NCI-H2227 (cell line): ENCODE measurements around the gene FAAP20.

Experiments
- DNase-seq: peaks from one replicate; lab custom pipeline; 2025; ENCODE audit not compliant: unreplicated experiment; lab: John Stamatoyannopoulos, UW

Gene FAAP20

DNA sequence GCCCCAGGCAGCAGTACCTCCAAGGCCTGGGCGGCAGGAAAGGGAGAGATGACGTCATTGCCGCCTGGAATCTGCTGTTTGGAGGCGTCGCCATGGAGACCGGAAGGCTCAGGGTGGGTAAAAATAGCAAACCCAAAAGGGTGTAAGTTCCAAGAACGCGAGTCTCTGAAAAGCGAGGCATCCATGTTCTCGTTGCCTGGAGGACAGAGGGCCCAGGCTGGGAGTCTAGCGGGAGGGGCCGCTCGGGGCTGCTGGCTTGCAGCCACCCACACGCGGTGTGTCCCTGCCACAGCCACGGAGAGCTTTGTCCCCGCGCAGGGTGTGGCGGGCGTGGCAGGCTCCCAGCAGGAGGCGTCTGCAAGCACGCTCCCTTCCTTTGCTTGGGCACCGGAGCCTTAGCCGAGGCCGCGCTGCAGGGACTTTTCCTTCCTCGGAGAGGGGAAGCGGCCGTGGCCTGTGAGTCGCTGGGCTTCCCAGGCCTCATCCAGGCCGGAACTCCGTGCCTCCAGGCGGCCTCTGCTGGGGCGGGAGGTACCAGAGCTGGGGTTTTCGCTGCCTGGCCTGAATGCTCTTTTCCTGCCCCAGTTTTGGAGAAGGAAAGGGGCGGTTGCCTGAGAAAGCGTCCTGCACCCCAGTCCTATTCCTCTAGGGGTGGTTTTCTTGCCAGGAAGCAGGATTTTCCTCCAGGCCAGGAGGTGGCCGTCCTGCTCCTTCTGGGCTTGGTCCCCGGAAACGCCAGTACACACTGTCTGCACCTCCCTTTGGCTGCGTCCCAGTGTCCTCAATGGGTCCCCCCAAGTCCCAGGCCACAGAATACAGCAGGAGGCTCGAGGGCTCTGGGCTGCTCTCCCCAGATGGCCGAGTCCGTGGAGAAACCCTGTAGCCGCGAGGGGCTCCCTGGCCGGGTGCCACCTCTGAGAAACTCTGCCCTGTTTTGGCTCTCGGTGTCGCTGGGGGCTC, 18.2 kb upstream of the FAAP20 start:
- DNase-seq: peak; percentile 93

DNA sequence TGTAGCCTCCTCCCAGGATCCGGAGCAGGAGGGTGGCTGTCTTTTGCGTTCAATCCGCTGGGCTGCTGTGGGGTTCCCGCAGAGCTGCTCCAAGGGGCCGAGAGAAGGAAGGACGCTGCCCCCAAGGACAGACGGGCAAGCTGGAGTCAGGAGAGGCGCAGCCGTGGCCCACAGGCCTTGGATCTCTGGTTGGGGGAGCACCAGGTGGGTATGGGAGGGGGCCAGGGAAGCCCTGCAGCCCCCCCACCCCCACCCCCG, 17.6 kb upstream of the FAAP20 start:
- DNase-seq: no peak

DNA sequence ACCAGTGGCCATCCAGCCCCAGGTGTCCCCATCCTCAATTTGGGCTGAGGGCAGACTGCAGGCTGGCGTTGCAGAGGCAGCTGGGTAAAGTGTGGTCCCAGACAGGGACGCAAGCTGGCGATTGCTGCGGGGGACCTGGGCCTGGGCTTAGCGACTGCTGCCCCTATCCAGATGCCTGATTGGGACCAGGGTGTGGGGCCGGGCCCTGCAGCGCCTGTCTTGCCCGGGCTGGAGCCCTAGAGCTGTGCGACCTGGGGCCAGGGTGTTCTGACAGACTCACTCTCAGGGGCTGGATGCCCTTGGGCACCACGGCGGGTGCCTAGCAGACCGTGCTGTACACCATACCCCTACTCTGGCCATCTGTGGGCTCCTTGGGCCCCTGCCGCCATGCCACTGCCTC, 16.2 kb upstream of the FAAP20 start:
- DNase-seq: no peak

DNA sequence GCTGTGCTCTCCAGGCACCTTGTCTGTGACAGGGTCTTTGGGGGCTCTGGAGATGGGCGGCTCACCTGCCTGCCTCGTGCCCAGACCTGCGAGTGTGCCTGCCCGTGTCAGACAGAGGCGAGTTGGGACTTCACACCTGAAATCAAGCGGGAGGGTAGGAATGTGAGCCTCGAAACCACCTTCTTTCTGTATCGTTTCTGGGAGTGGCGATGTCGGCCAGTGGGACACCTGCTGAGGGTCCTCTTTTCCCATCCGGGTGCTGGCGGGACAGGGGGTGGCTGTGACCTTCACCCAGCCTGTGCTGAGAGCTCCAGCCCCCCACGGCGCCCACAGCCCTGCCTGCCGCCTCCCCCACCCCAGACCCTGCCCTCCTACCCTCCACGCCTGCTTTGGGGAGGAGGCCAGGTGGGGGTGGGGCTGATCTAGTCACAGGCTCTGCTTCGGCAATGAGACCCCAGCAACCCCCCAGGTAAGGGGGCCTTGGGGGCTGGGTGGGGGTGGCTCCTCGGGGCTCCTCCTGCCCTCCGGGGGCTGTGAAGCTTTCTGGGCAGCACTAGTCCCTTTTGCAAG, 15.6 kb upstream of the FAAP20 start:
- no peak for DNase-seq

DNA sequence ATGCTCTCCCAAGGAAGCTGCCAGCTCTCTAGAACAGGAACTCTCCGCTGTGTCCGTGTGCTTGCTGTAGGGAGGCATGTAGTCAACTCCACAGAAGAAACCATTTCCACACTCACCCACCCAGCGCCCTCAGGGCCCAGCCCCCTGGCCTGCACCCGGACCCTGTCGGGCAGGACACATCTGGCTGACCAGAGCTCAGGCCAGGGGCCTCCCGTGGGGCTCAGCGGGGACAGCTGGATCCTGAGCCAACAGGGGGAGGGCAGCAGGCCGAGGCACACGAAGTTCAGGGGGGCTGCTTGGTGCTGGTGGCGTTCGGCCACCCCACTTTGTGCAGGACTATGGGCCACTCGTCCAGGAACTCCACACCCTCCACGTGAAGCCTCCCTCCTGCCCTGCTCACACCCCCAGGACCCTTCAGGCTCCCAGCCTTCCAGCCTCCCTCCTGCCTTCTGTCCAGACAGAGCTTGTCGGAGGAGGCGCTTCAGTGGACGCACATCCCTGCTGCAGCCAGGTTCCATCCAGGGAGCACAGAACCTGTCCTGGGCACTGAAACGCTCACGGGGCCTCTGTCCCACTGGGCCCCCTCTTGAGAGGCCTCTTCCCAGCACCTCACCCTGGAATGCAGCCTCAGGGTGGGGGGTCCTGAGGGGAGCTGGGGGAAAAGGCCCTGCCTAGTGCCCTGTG, 15.0 kb upstream of the FAAP20 start:
- DNase-seq: no peak

DNA sequence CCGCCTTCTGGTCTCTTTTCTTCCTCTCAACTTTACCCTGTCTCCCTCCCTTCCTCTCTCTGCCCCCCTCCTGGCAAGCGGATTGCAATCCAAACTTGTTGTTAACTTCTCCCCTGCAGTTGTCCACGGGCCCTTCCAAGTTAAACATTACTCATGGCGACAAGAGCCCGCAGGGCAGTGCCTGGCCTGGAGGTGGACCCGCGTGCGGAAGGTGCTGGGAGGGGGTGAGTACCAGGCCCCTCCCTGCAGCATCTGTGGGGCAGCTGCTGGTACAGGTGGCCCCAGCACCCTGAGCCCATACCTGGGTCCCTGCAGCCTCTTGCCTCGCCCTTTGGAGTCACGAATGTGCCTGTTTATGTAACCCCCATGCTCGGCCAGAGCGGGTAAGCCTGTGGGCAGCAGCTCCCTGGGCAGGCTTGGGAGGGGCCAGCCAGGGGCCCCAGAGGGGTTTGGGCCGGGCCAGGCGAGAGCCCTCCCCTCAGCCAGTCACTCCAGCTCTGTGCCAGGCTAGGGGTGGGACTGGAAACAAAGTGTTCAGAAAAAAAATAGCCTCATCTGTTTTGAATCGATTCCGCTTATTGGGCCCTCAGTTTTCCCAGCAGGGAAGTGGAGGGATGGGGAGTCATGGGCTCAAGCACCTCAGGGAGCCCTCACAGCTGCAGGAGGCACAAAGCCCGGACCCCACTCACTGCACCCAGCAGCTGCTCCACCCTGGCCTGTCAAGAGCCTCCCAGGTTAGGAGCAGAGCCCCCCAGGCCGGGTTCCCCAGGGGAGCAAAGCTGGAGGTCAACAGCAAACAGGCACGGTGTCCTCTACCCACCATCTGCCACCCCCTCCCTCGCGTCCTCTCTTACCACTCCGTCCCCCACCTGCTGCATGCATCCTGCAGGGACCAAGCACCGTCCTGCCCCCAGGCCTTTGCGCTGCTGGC, 14.0 kb upstream of the FAAP20 start:
- DNase-seq: no peak

DNA sequence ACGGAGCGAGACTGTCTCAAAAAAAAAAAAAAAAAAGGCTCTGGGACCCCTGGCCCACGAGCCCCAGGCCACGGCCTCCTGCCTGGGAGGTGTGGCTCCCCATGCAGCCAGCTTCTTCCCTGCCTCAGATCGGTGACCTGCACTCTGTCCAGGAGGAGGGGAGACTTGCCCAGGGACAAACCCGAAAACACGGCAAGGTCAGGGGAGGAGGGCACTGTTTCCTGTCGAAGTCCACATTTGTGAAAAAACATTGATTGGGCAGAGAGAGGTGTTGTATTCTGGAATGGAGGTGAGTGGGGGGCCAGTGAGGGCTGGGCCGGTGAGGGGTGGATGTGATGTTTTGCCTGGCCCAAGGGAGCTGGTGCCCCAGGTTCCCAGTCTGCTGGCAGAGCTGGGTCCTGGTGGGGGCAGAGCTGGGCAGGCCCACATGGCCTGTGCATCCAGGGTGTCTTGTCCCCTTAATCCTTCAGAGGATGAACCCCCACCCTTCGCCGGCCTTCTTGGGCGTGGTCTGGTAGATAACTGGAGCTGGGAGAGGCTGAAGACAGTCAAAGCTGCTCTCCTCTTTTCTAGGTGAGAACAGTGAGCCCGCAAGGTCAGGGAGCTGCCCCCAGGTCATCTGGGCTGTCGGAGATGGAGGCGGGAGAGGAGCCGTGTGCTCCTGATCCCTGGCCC, 12.4 kb upstream of the FAAP20 start:
- DNase-seq: no peak

DNA sequence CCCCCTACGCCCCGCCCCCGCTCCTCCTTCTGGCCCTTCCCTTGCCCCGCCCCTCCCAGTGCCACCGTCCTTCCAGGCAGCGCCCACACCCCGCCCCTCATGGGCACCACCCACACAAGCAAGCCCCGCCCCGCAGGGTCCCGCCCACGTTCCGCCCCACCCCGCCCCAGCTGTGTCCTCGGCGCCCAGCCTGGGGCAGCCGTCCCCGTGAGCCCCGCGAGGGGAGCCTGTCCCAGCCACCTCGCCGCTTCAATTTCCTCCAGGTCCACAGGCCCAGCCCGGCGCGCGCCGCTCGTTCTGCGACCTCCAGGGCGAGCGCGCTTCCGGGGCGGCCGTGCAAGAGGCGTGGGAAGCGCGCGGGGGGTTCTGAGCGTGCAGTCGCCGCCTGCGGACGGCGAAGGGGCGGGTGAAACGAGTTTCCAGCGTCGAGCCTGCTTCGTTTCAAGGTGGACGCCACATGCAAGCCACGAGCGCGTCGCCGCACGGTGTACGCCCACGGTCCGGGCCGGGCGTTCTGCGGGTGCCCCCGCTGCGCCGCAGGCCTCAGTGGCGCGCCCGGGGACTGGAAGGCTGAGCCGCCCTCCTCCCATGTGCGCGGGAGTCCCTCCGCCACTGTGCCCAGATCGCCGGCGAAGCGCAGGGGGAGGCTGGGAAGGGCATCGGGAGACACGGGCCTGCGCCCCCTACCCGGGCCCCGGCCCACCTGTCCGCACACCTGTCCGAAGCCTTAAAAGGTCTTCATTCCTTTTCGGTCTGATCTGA, 10.8 kb upstream of the FAAP20 start:
- peak; percentile 65 for DNase-seq

DNA sequence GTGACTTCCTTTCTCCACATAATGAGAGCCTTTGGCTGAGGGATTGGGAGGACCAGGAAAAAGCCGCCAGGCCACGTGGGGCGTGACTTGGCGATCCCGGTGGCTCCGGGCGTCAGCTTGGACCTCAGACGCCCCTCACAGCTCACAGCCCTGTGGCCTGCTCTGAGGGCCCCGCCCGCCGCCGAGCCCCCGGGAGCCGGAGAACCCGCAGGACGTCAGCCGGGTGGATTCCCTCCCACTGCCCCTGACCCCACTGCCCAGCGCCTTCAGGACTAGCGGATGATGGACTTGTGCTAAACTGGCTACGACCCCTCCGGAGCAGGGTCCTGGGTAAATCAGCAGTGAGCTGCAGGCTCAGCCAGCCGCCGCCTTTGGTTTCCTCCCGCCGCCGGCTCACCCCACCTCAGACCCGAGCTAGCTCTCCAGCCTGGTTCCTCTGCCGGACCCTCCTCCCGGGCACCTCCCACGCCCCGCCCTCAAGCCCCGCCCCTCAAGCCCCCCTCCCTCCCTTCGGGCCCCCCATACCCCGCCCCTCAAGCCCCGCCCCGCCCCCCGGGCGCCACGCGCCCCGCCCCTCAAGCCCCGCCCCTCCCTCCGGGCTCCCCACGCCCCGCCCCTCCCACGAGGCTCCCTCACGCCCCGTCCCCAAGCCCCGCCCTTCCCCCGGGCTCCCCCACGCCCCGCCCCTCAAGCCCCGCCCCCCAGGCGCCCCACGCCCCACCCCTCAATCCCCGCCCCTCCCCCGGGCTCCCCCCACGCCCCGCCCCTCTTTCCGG, 10.0 kb upstream of the FAAP20 start:
- DNase-seq: peak; percentile 65

DNA sequence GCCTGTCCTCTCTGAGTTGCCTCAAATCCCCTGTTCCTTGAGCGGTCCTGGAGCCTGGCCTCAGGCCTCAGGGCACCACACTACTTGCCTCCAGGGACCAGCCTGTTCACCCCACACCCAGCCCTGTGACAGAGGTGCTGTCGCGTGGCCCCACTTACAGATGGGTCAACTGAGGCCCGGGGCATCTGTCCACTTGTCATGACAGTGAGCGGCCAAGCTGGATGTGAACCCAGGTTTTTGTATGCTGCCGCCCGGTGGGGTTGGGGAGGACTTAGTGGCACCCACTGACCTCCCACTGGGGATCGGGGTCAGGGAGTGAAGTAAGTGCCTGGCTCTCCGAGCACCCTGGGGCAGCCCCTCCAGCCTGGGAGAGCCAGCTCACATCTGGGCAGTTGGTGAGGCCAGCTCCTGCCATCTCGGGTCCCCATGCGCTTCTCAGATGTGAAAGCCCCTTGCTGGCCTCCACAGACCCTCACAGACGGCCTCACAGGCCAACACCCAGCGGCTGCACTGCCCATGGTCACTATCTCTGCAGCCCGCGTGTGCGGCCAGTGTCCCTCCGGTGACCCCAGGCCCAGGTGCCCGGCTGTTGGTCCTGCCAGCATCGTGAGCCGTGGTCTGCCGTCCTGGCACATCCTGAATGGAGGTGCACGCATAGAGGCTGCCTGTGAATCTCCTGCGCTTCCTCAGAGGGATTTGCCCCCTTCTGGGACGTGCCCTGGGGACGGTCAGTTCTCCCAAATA, 9.3 kb upstream of the FAAP20 start:
- no peak for DNase-seq

DNA sequence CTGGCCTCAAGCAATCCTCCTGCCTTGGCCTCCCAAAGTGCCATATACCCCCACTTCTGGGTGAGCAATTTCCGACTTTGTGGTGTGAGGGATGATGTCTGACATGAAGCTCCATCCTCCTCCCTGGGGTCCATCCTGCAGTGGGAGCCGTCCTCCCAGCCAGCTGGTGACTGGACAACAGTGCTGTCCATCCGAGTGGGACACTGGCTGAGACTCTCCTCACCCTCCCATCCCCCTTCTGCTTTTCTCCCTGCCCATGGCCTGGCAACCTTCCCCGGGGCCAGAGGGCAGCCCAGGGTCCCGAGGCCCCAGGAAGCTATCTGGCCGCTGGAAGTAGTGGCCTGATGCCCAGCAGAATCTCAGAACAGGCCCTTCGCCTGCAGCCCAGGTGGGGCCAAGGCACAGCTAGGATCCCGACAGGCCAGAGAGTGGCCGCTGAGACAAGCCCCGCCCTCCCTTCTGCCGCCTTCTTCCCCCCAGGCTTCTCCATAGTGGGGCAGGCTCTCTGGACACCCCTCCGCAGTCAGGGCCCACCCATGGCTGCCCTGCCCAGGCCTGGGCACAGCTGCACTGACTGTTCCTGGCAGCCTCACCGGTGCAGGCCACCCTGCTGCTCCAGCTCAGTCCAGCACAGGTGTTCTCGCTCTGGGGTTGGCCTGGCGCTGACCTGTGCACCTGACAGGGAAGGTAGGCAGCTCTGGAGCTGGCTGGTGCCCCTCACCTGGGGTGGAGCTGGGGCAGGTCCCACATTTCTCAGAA, 8.4 kb upstream of the FAAP20 start:
- no peak for DNase-seq

DNA sequence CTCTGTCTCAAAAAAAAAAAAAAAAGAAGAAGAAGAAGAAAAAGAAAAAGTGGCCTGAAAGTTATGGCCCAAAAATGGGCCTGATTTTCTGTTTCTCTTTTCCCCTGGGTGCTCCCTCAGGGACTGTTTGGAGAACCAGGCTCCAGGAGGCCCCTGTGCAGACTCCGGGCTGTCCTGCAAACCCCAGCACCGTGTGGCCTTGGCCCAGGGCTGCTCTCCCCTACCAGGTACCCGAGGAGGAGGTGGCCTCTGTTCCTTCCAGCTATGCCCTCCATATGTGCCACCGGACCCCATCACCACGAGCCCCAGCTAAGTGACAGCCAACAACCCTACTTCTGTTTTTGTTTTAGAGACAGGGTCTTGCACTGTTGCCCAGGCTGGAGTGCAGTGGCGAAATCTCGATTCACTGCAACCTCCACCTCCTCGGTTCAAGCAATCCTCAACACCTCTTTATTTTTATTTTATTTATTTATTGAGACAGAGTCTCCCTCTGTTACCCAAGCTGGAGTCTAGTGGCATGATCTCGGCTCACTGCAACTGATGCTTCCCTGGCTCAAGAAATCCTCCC, 7.5 kb upstream of the FAAP20 start:
- DNase-seq: no peak

DNA sequence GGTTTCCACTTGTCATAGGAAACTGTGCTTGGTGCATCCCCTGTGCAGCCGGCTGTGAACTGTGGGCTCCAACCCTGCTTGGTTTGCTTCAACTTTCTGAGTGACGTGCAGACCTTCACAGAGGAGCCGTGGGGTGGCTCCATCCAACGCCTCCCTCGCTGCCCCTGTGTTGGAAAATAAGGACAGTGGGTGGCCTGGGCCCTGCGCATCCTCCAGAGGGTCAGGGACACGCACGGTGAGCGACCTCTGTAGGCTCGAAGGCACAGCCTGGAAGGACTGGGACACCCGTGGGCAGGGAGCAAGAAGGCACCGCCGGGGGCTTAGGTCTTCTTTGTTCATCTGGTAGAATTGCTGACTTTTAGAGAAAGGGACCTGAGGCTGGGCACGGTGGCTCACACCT, 6.5 kb upstream of the FAAP20 start:
- no peak for DNase-seq

DNA sequence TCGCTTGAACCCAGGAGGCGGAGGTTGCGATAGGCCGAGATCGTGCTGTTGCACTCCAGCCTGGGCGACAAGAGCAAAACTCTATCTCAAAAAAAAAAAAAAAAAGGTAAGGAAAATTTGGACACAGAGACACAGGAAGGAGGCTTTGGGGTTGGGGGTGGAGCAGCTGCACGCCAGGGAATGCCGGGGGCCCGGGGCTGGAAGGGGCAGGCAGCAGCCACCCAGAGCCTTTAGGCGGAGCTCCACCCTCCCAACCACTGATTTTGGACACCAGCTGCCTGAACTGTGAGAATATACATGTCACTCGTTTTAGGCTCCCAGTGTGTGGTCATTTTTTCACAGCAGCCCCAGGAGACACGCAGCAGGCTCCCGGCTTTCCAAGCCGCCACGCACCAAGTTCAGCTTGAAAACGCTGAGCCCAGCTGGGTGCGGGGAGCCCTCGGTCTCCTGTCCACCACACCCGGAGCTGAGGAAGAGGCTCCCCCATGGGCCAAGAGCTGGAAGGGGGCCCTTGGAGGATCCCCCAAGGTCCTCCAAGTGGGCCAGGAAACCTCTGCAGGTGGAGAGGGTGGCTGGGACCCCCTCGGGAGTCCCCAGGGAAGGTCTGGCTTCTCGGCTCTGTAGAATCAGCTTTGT, 5.9 kb upstream of the FAAP20 start:
- DNase-seq: no peak

DNA sequence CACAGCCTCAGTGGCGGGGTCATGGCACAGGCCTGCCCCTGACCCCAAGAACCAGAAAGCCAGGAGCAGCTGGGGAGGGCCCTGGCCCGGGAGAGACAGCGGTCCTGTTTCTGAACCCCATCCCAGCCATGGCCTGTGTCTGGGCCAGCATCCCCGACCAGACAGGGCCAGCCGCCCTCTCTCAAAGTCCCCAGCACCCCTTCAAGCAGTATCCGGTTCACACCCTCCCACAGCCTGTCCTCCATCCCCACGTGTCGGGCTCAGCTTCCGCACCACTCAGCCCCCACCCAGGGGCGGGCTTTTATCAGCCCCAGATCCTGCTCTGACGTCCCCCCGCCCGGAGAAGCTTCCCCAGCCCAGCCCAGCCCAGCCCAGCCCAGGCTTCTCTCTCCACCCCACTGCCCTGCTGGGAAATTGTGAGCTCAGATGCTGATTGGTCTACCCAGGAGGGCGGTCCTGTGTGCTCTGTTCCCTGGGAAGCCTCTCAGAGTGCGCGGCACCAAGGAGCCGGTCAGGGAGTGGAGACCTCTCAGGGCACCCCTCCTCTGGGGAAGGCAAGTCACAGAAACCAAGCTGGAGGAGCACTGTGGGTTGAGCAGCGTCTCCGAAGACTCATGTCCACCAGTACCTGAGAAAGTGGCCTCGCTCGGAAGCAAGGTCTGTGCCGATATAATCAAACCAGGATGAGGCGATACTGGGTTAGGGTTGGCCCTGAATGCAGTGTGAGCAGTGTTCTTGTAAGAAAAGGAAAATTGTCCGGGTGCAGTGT, 4.7 kb upstream of the FAAP20 start:
- no peak for DNase-seq

DNA sequence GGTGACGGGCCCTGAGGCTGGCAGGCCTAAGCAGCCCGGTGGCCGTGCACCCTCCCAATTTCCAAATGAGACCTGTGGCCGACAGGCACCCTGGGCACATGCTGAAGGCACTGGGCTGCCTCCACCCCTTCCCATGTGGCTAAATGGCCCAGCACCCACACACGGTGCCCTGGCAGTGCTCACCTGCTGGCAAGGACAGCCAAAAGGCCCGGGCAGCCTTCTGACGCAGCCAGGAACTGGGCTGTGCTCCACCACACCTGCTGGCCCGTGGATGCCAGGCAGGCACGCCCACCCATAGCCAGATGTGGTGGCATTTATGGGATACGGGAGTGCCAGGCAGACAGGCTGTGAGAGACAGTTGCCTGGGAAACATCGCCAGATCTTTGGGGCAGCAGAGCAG, 4.0 kb upstream of the FAAP20 start:
- DNase-seq: no peak
